GM06990 (cell line): ENCODE measurements around the gene ELN.
A peak's percentile ranks its signal among the peaks of the same experiment; 100 is the strongest.

Experiments used
- DNase-seq: peaks from one replicate; pipeline ENCODE4 v3.0.0-alpha.2; 2011; ENCODE audit not compliant: insufficient read length; ENCODE audit errors: extremely low read depth
- H3K27me3 ChIP-seq: replicated peaks from 2 replicates; pipeline ENCODE4 v1.6.0; 2011; ENCODE audit warnings: low read length; ENCODE audit not compliant: control insufficient read depth, insufficient read depth
- H3K36me3 ChIP-seq: 2 replicates; pipeline ENCODE4 v1.5.1; 2011; ENCODE audit warnings: low read length; ENCODE audit not compliant: control insufficient read depth, insufficient read depth
- H3K4me3 ChIP-seq: replicated peaks from 2 replicates; pipeline ENCODE4 v1.5.1; 2011; ENCODE audit warnings: low read depth, mild to moderate bottlenecking, control low read depth, low read length
- CTCF ChIP-seq: IDR thresholded peaks from 2 replicates; pipeline ENCODE4 v1.5.1; 2011; ENCODE audit warnings: low read length, control low read depth, mild to moderate bottlenecking, inconsistent platforms; ENCODE audit not compliant: insufficient read depth, poor library complexity, severe bottlenecking

The ELN gene

GRCh38 chr7:74071121-74071520 lies 43.1 kb downstream of the ELN start:
- no peak for TF ChIP-seq CTCF
- Histone ChIP-seq H3K27me3 (no peaks in the 10 kb centered on the region), H3K36me3 (no peaks in the 10 kb centered on the region), H3K4me3 (no peak overlapping the region)
- DNase-seq, result no peak

- Histone ChIP-seq H3K27me3 (no peaks in the 10 kb centered on the region), H3K4me3 (no peak overlapping the region), H3K36me3 (no peaks in the 10 kb centered on the region)
- no peak for TF ChIP-seq CTCF
- DNase-seq, result no peak
These were observed 46.8 kb downstream of the ELN start for GRCh38 chr7:74074770-74075169.

GRCh38 chr7:74078461-74078860 lies 50.5 kb downstream of the ELN start:
- no peak for TF ChIP-seq CTCF
- Histone ChIP-seq H3K4me3 (no peak overlapping the region), H3K36me3 (no peaks in the 10 kb centered on the region), H3K27me3 (no peaks in the 10 kb centered on the region)
- no peak for DNase-seq

- DNase-seq, result no peak
- Histone ChIP-seq H3K4me3 (no peak overlapping the region), H3K27me3 (no peaks in the 10 kb centered on the region), H3K36me3 (no peaks in the 10 kb centered on the region; the same call in 1 of the 2 replicates)
- no peak for TF ChIP-seq CTCF
These were observed 54.8 kb downstream of the ELN start for GRCh38 chr7:74082770-74083116.

GRCh38 chr7:74083117-74083876 lies 55.3 kb downstream of the ELN start, which contains the start of gene LIMK1:
Gene LIMK1 (plus strand): TSS chr7:74083804. CDS start chr7:74083991, 187 bp downstream.
- H3K4me3 ChIP-seq, result peak within 1 kb of the TSS; percentile 81
- DNase-seq, result peak; percentile 86
- TF ChIP-seq CTCF, result no peak
- H3K27me3 ChIP-seq, result no peaks in the 10 kb centered on the region
- no peaks in the 10 kb centered on the region; the same call in 1 of the 2 replicates for H3K36me3 ChIP-seq
